Measurements from ENCODE around the gene TRABD2B.
A peak's percentile ranks its signal among the peaks of the same experiment; 100 is the strongest.

The TRABD2B gene

GRCh38 chr1:48030211-48030610, 33.0 kb upstream of the TRABD2B start:
- Histone ChIP-seq H3K23ac (ENCODE audit: low read length in 2 of 2) (no peak overlapping the region), H3K14ac (ENCODE audit: low read length in 2 of 2) (no peak overlapping the region), H2AK5ac (ENCODE audit: low read length, severe bottlenecking) (no peak overlapping the region), H2BK120ac (ENCODE audit: low read depth, low read length) (no peak overlapping the region), H4K8ac (ENCODE audit: low read length) (no peak overlapping the region), H2BK15ac (ENCODE audit: low read depth, poor library complexity, severe bottlenecking) (no peak overlapping the region), H3K18ac (ENCODE audit: low read depth in 1 of 2, low read length in 2 of 2) (no peak overlapping the region), H3K4me3 (ENCODE audit: insufficient read depth in 1 of 2, low read depth in 1 of 2, low read length in 2 of 2) (no peak overlapping the region), H3K4me1 (ENCODE audit: control insufficient read depth, insufficient read depth, low read depth, low read length) (no peaks in the 10 kb centered on the region), H3K36me3 (ENCODE audit: control insufficient read depth in 1 of 2, insufficient read depth in 2 of 2, low read depth in 1 of 2, low read length in 2 of 2) (no peaks in the 10 kb centered on the region), H3K9me3 (ENCODE audit: control insufficient read depth, low read length) (no peaks in the 10 kb centered on the region), H3K27me3 (ENCODE audit: control insufficient read depth in 1 of 2, insufficient read depth in 1 of 2, low read length in 2 of 2) (peaks cover 3 to 39% of the 10 kb centered on the region in 2 experiments), H3K27ac (ENCODE audit: low read length, poor library complexity, severe bottlenecking) (no peak overlapping the region), H2BK12ac (ENCODE audit: low read length in 2 of 2) (no peak overlapping the region), H3K4me2 (ENCODE audit: low read length, poor library complexity, severe bottlenecking) (no peak overlapping the region), H3K4ac (ENCODE audit: low read depth in 1 of 2, low read length in 2 of 2) (no peak overlapping the region), H2BK5ac (ENCODE audit: low read depth, low read length, poor library complexity, severe bottlenecking) (no peak overlapping the region), H3K9ac (ENCODE audit: low read length) (no peak overlapping the region), H2AFZ (ENCODE audit: low read depth, low read length) (no peak overlapping the region), H3K79me1 (replicated peaks; ENCODE audit: low read length, poor library complexity, severe bottlenecking) (no peaks in the 10 kb centered on the region), H4K91ac (ENCODE audit: low read length) (no peak overlapping the region)
- DNase-seq: no peak
- 62% methylated on average over 3 of the region's 4 CpGs for WGBS

DNA sequence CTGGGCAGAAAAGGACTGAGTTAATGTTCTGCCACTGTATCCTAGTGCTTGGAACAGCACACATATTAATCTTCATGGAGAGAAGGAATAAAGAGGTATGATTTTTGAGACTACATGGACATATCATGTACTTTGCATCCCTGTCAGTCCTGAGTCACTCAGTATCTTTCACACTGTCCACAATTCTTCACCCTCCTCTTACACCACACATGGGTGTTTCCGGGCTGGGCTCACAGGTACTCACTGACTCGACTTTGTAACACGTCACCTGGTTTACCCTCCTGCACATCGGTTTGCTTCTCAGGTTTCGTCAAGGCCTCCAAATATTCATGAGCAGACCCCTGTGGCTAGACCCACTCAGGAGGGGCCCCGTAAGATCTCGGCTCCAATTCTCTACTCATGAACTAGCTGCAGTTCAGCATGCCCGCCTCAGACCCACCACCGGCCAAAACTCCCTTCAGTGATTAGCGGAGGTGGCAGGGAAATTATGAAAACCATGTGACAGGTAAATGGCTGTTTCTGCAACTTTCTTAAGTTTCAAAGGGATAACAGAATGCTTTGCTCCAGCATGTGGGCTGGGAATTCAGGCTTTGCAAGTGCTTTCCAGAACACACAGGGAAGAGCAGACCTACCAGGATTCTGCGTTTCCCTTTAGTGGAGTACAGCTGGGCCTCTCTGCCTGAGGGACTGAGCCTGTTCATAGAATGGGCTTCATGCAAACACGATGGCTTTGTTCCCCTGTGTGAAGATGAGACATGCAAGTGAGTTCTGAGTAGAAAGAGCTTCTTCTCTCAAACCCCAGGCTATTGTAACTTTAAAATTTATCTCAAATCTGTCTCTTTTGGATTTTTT, 31.3 kb upstream of the TRABD2B start:
- no peak overlapping the region for H2BK12ac ChIP-seq (ENCODE audit: low read length in 2 of 2)
- peaks cover 3 to 24% of the 10 kb centered on the region in 2 experiments for H3K27me3 ChIP-seq (ENCODE audit: control insufficient read depth in 1 of 2, insufficient read depth in 1 of 2, low read length in 2 of 2)
- no peaks in the 10 kb centered on the region for H3K36me3 ChIP-seq (ENCODE audit: control insufficient read depth in 1 of 2, insufficient read depth in 2 of 2, low read depth in 1 of 2, low read length in 2 of 2)
- no peak overlapping the region for H4K91ac ChIP-seq (ENCODE audit: low read length)
- H4K8ac ChIP-seq (ENCODE audit: low read length): no peak overlapping the region
- H3K9me3 ChIP-seq (ENCODE audit: control insufficient read depth, low read length): no peaks in the 10 kb centered on the region
- no peak overlapping the region for H3K4me2 ChIP-seq (ENCODE audit: low read length, poor library complexity, severe bottlenecking)
- no peak for DNase-seq
- no peak overlapping the region for H3K4ac ChIP-seq (ENCODE audit: low read depth in 1 of 2, low read length in 2 of 2)
- no peak overlapping the region for H2AFZ ChIP-seq (ENCODE audit: low read depth, low read length)
- no peak overlapping the region for H2AK5ac ChIP-seq (ENCODE audit: low read length, severe bottlenecking)
- H3K27ac ChIP-seq (ENCODE audit: low read length, poor library complexity, severe bottlenecking): no peak overlapping the region
- H3K4me1 ChIP-seq (ENCODE audit: control insufficient read depth, insufficient read depth, low read depth, low read length): no peaks in the 10 kb centered on the region
- WGBS: 72% methylated on average over 11 of the region's 12 CpGs
- no peaks in the 10 kb centered on the region for H3K79me1 ChIP-seq (replicated peaks; ENCODE audit: low read length, poor library complexity, severe bottlenecking)
- H3K14ac ChIP-seq (ENCODE audit: low read length in 2 of 2): no peak overlapping the region
- H3K4me3 ChIP-seq (ENCODE audit: insufficient read depth in 1 of 2, low read depth in 1 of 2, low read length in 2 of 2): no peak overlapping the region
- H3K23ac ChIP-seq (ENCODE audit: low read length in 2 of 2): no peak overlapping the region
- no peak overlapping the region for H2BK120ac ChIP-seq (ENCODE audit: low read depth, low read length)
- no peak overlapping the region for H2BK5ac ChIP-seq (ENCODE audit: low read depth, low read length, poor library complexity, severe bottlenecking)
- no peak overlapping the region for H2BK15ac ChIP-seq (ENCODE audit: low read depth, poor library complexity, severe bottlenecking)
- no peak overlapping the region for H3K9ac ChIP-seq (ENCODE audit: low read length)
- no peak overlapping the region for H3K18ac ChIP-seq (ENCODE audit: low read depth in 1 of 2, low read length in 2 of 2)

DNA sequence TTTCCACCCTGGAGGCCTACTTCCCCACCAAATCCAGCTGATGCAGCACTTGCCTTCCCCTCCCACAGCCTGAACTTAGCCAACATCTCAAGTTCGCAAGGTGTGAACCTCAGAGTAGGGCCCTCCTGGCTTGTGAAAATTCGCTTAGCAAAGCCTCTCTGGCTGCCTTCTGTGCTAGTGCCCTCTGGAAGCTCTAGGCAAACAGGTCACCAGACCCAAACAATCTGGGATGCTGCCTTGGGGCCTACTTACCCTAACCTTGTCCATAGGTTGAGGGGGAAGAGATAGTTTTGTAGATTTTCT, 30.3 kb upstream of the TRABD2B start:
- no peak for DNase-seq
- Histone ChIP-seq H3K14ac (ENCODE audit: low read length in 2 of 2) (no peak overlapping the region), H3K27ac (ENCODE audit: low read length, poor library complexity, severe bottlenecking) (no peak overlapping the region), H2AFZ (ENCODE audit: low read depth, low read length) (no peak overlapping the region), H3K23ac (ENCODE audit: low read length in 2 of 2) (no peak overlapping the region), H3K4me1 (ENCODE audit: control insufficient read depth, insufficient read depth, low read depth, low read length) (no peaks in the 10 kb centered on the region), H2BK5ac (ENCODE audit: low read depth, low read length, poor library complexity, severe bottlenecking) (no peak overlapping the region), H3K79me1 (replicated peaks; ENCODE audit: low read length, poor library complexity, severe bottlenecking) (no peaks in the 10 kb centered on the region), H3K9ac (ENCODE audit: low read length) (no peak overlapping the region), H3K18ac (ENCODE audit: low read depth in 1 of 2, low read length in 2 of 2) (no peak overlapping the region), H3K9me3 (ENCODE audit: control insufficient read depth, low read length) (no peaks in the 10 kb centered on the region), H3K4me3 (ENCODE audit: insufficient read depth in 1 of 2, low read depth in 1 of 2, low read length in 2 of 2) (no peak overlapping the region), H3K36me3 (ENCODE audit: control insufficient read depth in 1 of 2, insufficient read depth in 2 of 2, low read depth in 1 of 2, low read length in 2 of 2) (no peaks in the 10 kb centered on the region), H2BK120ac (ENCODE audit: low read depth, low read length) (no peak overlapping the region), H3K4ac (ENCODE audit: low read depth in 1 of 2, low read length in 2 of 2) (no peak overlapping the region), H2BK15ac (ENCODE audit: low read depth, poor library complexity, severe bottlenecking) (no peak overlapping the region), H3K27me3 (ENCODE audit: control insufficient read depth in 1 of 2, insufficient read depth in 1 of 2, low read length in 2 of 2) (peaks cover 3 to 14% of the 10 kb centered on the region in 2 experiments), H4K8ac (ENCODE audit: low read length) (no peak overlapping the region), H2BK12ac (ENCODE audit: low read length in 2 of 2) (no peak overlapping the region), H3K4me2 (ENCODE audit: low read length, poor library complexity, severe bottlenecking) (no peak overlapping the region), H2AK5ac (ENCODE audit: low read length, severe bottlenecking) (no peak overlapping the region), H4K91ac (ENCODE audit: low read length) (no peak overlapping the region)
- WGBS: 78% methylated on average over 2 of the region's 2 CpGs

GRCh38 chr1:48026701-48027532, 29.7 kb upstream of the TRABD2B start:
- H2AFZ ChIP-seq (ENCODE audit: low read depth, low read length): no peak overlapping the region
- peak overlapping the region; percentile 2 for H3K9ac ChIP-seq (ENCODE audit: low read length)
- no peak for DNase-seq
- H3K27me3 ChIP-seq (ENCODE audit: control insufficient read depth in 1 of 2, insufficient read depth in 1 of 2, low read length in 2 of 2): peaks cover 3 to 14% of the 10 kb centered on the region in 2 experiments
- H3K4me2 ChIP-seq (ENCODE audit: low read length, poor library complexity, severe bottlenecking): no peak overlapping the region
- no peak overlapping the region for H4K8ac ChIP-seq (ENCODE audit: low read length)
- WGBS: 85% methylated on average over 6 of the region's 9 CpGs
- H2BK120ac ChIP-seq (ENCODE audit: low read depth, low read length): no peak overlapping the region
- H3K18ac ChIP-seq (ENCODE audit: low read depth in 1 of 2, low read length in 2 of 2): no peak overlapping the region
- H3K9me3 ChIP-seq (ENCODE audit: control insufficient read depth, low read length): no peaks in the 10 kb centered on the region
- no peak overlapping the region for H3K4me3 ChIP-seq (ENCODE audit: insufficient read depth in 1 of 2, low read depth in 1 of 2, low read length in 2 of 2)
- no peak overlapping the region for H3K4ac ChIP-seq (ENCODE audit: low read depth in 1 of 2, low read length in 2 of 2)
- no peaks in the 10 kb centered on the region for H3K4me1 ChIP-seq (ENCODE audit: control insufficient read depth, insufficient read depth, low read depth, low read length)
- no peak overlapping the region for H2BK12ac ChIP-seq (ENCODE audit: low read length in 2 of 2)
- H3K79me1 ChIP-seq (replicated peaks; ENCODE audit: low read length, poor library complexity, severe bottlenecking): no peaks in the 10 kb centered on the region
- H2BK5ac ChIP-seq (ENCODE audit: low read depth, low read length, poor library complexity, severe bottlenecking): no peak overlapping the region
- no peak overlapping the region for H3K14ac ChIP-seq (ENCODE audit: low read length in 2 of 2)
- no peaks in the 10 kb centered on the region for H3K36me3 ChIP-seq (ENCODE audit: control insufficient read depth in 1 of 2, insufficient read depth in 2 of 2, low read depth in 1 of 2, low read length in 2 of 2)
- H3K27ac ChIP-seq (ENCODE audit: low read length, poor library complexity, severe bottlenecking): no peak overlapping the region
- no peak overlapping the region for H3K23ac ChIP-seq (ENCODE audit: low read length in 2 of 2)
- H2AK5ac ChIP-seq (ENCODE audit: low read length, severe bottlenecking): no peak overlapping the region
- no peak overlapping the region for H2BK15ac ChIP-seq (ENCODE audit: low read depth, poor library complexity, severe bottlenecking)
- H4K91ac ChIP-seq (ENCODE audit: low read length): no peak overlapping the region
